ENCODE measurements around the gene AKAP12. TPM values are rescaled to one million over a fixed set of nuclear protein-coding genes. Genes with fewer than 3 reads are reported as not detected.

Gene AKAP12
- total and polyA plus RNA-seq, 2 experiments from 2014 or later, result 90.1 to 137 TPM

- TF ChIP-seq CTCF (conservative IDR thresholded peaks at IDR 0.05; ENCODE audit: low read depth in 2 of 2), result no peak
- TF ChIP-seq ZNF462 (CRISPR knock-in tag; IDR thresholded peaks at IDR 0.05), result no peak
- TF ChIP-seq JUNB (IDR thresholded peaks at IDR 0.05; ENCODE audit: unreplicated experiment), result no peak
- TF ChIP-seq EZH2phosphoT487 (IDR thresholded peaks at IDR 0.05; ENCODE audit: unreplicated experiment), result no peak
- TF ChIP-seq ETS1 (IDR thresholded peaks at IDR 0.05), result no peak
- no peak for TF ChIP-seq REST (IDR thresholded peaks at IDR 0.05; ENCODE audit: unreplicated experiment)
- TF ChIP-seq CREB1 (CRISPR knock-in tag; IDR thresholded peaks at IDR 0.05; ENCODE audit: low read depth), result no peak
- no peak for TF ChIP-seq POLR2AphosphoS5 (IDR thresholded peaks at IDR 0.05; ENCODE audit: low read depth)
- TF ChIP-seq NANOG (IDR thresholded peaks at IDR 0.05; ENCODE audit: borderline replicate concordance), result no peak
- TF ChIP-seq ZNF331 (CRISPR knock-in tag; IDR thresholded peaks at IDR 0.05; ENCODE audit: low read depth), result no peak
- TF ChIP-seq STAT1 (IDR thresholded peaks at IDR 0.05; ENCODE audit: unreplicated experiment), result no peak
- no peak for TF ChIP-seq ZNF114 (CRISPR knock-in tag; IDR thresholded peaks at IDR 0.05)
- TF ChIP-seq EZH2 (IDR thresholded peaks at IDR 0.05; ENCODE audit: low read depth, unreplicated experiment), result no peak
- no peak for DNase-seq (ENCODE audit: low spot score)
- no peaks in the 10 kb centered on the region for H3K9me3 Mint-ChIP-seq
- no peak overlapping the region for H3K27ac Mint-ChIP-seq
- Histone ChIP-seq H3K79me2 (replicated peaks; ENCODE audit: insufficient read depth) (peaks cover 83% of the 10 kb centered on the region), H3K36me3 (ENCODE audit: insufficient read depth) (no peaks in the 10 kb centered on the region), H2AFZ (no peak overlapping the region), H3K9me2 (ENCODE audit: insufficient read depth) (no peaks in the 10 kb centered on the region), H3F3A (replicated peaks; ENCODE audit: low read depth) (no peaks in the 10 kb centered on the region), H3K4me2 (no peak overlapping the region), H3K27ac (ENCODE audit: low read depth) (no peak overlapping the region), H4K20me1 (replicated peaks; ENCODE audit: insufficient read depth) (peaks cover 16% of the 10 kb centered on the region), H3K4me3 (no peak overlapping the region), H3K27me3 (ENCODE audit: insufficient read depth) (no peaks in the 10 kb centered on the region), H3K4me1 (ENCODE audit: insufficient read depth) (peaks cover 30% of the 10 kb centered on the region)
- peaks cover 3% of the 10 kb centered on the region for H3K27me3 Mint-ChIP-seq (ENCODE audit: insufficient read depth, low read depth, poor library complexity)
- peaks cover 17% of the 10 kb centered on the region; the same call in 2 of the 3 replicates for H3K4me1 Mint-ChIP-seq
- H3K4me3 Mint-ChIP-seq, result no peak overlapping the region
- ATAC-seq, result no peak
- H3K36me3 Mint-ChIP-seq (ENCODE audit: low read depth), result 0 out of 3 replicates have a peak, but pooled peaks cover 3% of the 10 kb centered on the region
These were observed 44.8 kb downstream of the AKAP12 start for GRCh38 chr6:151284548-151285017.

All from GM23338 (cell line).